HEK293 (cell line): ENCODE results near the gene VANGL1.

Experiments
- CTCF ChIA-PET: fragments of 350-600 bp; formaldehyde crosslinking; extraction: SDS; loops from one replicate; lab custom pipeline; 2021; ENCODE audit warnings: antibody characterized with exemption; lab: Yijun Ruan, JAX
- POLR2A ChIA-PET: fragments of 300-600 bp; formaldehyde crosslinking; extraction: SDS; loops from one replicate; lab custom pipeline; 2020; ENCODE audit warnings: antibody characterized with exemption, inconsistent platforms; lab: Yijun Ruan, JAX
- H3K27ac ChIP-seq: fragments of 200-500 bp; sonication (Bioruptor generic); 2 replicates; pipeline ENCODE4 v1.5.1; 2014; ENCODE audit warnings: low read depth, low read length, control low read depth, inconsistent platforms; ENCODE audit errors: extremely low read depth
- H3K36me3 ChIP-seq, 2 experiments: fragments of 200-500 bp in 1 of 2; sonication (Bioruptor generic) in 1 of 2; 1 replicate in 1 of 2; 2 replicates in 1 of 2; pipeline ENCODE4 v1.5.1; 2014 to 2017; ENCODE audit warnings: inconsistent platforms in 2 of 2, low read length in 2 of 2; ENCODE audit not compliant: control insufficient read depth in 2 of 2, insufficient read depth in 1 of 2
- H3K4me1 ChIP-seq: fragments of 200-500 bp; sonication (Bioruptor generic); 2 replicates; pipeline ENCODE4 v1.5.1; 2014; ENCODE audit warnings: mild to moderate bottlenecking, low read length, inconsistent platforms; ENCODE audit not compliant: control insufficient read depth, insufficient read depth
- H3K4me3 ChIP-seq: 2 replicates; pipeline ENCODE4 v1.5.1; 2011; ENCODE audit warnings: low read depth, mild to moderate bottlenecking, control low read depth, low read length, moderate library complexity
- H3K9me3 ChIP-seq: fragments of 200-500 bp; sonication (Bioruptor generic); 2 replicates; pipeline ENCODE4 v1.5.1; 2014; ENCODE audit warnings: low read depth, low read length, inconsistent platforms; ENCODE audit not compliant: control insufficient read depth, insufficient read depth
- HOXD13 ChIP-seq: sonication (generic); formaldehyde crosslinking; IDR thresholded peaks from 2 replicates; pipeline ENCODE4 v1.8.0; 2022; ENCODE audit warnings: missing genetic modification reagents, borderline replicate concordance
- KLF7 ChIP-seq: fragments of 450-650 bp; formaldehyde crosslinking; IDR thresholded peaks from 2 replicates; pipeline ENCODE4 v1.5.1; 2016; ENCODE audit warnings: missing biosample characterization, missing genetic modification characterization, borderline replicate concordance
- KLF8 ChIP-seq: fragments of 450-650 bp; formaldehyde crosslinking; IDR thresholded peaks from 2 replicates; pipeline ENCODE4 v1.5.1; 2016; ENCODE audit warnings: missing biosample characterization, missing genetic modification characterization
- ZBTB17 ChIP-seq: fragments of 450-650 bp; formaldehyde crosslinking; IDR thresholded peaks from 2 replicates; pipeline ENCODE4 v1.5.1; 2016; ENCODE audit warnings: missing biosample characterization, missing genetic modification characterization
- ZFP69B ChIP-seq: fragments of 450-650 bp; formaldehyde crosslinking; IDR thresholded peaks from 2 replicates; pipeline ENCODE4 v1.5.1; 2016; ENCODE audit warnings: missing biosample characterization, missing genetic modification characterization
- ZNF114 ChIP-seq: fragments of 450-650 bp; formaldehyde crosslinking; IDR thresholded peaks from 2 replicates; pipeline ENCODE4 v1.5.0; 2017; ENCODE audit warnings: missing biosample characterization, missing genetic modification characterization
- ZNF133 ChIP-seq: fragments of 450-650 bp; formaldehyde crosslinking; IDR thresholded peaks from 2 replicates; pipeline ENCODE4 v1.5.1; 2016; ENCODE audit warnings: missing biosample characterization, missing genetic modification characterization
- ZNF174 ChIP-seq: fragments of 450-650 bp; formaldehyde crosslinking; IDR thresholded peaks from 2 replicates; pipeline ENCODE4 v1.5.0; 2017; ENCODE audit warnings: missing biosample characterization, mild to moderate bottlenecking, missing genetic modification characterization
- ZNF211 ChIP-seq: fragments of 450-650 bp; formaldehyde crosslinking; IDR thresholded peaks from 2 replicates; pipeline ENCODE4 v1.5.1; 2016; ENCODE audit warnings: low read depth, missing biosample characterization, missing genetic modification characterization
- ZNF274 ChIP-seq, 2 experiments: fragments of 200-500 bp in 1 of 2; fragments of 450-650 bp in 1 of 2; sonication (Bioruptor generic) in 1 of 2; formaldehyde crosslinking in 1 of 2; IDR thresholded peaks; 2 replicates each; pipeline versions ENCODE4 v1.5.1 to v1.6.1; 2014 to 2016; ENCODE audit warnings: borderline replicate concordance in 1 of 2, inconsistent platforms in 1 of 2, low read length in 1 of 2, missing biosample characterization in 1 of 2, missing genetic modification characterization in 1 of 2
- ZNF561 ChIP-seq: fragments of 450-650 bp; IDR thresholded peaks from 2 replicates; pipeline ENCODE4 v1.5.1; 2018; ENCODE audit warnings: missing biosample characterization, missing genetic modification characterization, borderline replicate concordance
- ZNF623 ChIP-seq: fragments of 450-650 bp; formaldehyde crosslinking; IDR thresholded peaks from 2 replicates; pipeline ENCODE4 v1.5.1; 2016; ENCODE audit warnings: missing biosample characterization, missing genetic modification characterization
- ZNF747 ChIP-seq: fragments of 450-650 bp; formaldehyde crosslinking; IDR thresholded peaks from 2 replicates; pipeline ENCODE4 v1.5.1; 2016; ENCODE audit warnings: missing biosample characterization, missing genetic modification characterization
- ZNF776 ChIP-seq: fragments of 450-650 bp; formaldehyde crosslinking; IDR thresholded peaks from 2 replicates; pipeline ENCODE4 v1.5.0; 2017; ENCODE audit warnings: missing biosample characterization, missing genetic modification characterization, borderline replicate concordance
- TF ChIP-seq, protein P1 (sequence below): fragments of 450-650 bp; formaldehyde crosslinking; IDR thresholded peaks from 2 replicates; pipeline ENCODE4 v1.5.1; 2016; ENCODE audit warnings: missing biosample characterization, missing genetic modification characterization

VANGL1 gene

DNA sequence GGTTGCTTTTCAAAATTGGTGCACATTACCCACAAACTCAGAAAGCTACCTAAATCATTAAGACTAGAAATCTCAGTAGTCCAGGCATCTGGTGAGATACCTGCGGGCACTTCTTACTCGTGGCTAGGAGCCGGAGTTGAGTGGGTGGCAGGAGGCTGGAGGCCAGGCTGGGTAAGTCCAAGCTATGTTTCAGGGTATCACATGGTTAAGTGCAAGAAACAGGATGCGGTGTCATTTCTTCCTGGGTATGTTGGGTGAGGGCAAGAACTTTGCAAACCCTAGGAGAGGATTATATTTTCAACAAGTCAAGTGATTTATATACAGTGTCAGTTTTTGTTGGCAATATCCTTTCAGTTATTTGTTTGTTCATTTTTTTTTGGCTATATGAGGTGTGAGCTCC lies 41.0 kb downstream of the VANGL1 start:
- Histone ChIP-seq H3K9me3 (no peaks in the 10 kb centered on the region), H3K4me3 (no peak overlapping the region), H3K4me1 (no peaks in the 10 kb centered on the region), H3K27ac (no peak overlapping the region)
- POLR2A ChIA-PET: no interaction called here
- TF ChIP-seq, protein P1, sequence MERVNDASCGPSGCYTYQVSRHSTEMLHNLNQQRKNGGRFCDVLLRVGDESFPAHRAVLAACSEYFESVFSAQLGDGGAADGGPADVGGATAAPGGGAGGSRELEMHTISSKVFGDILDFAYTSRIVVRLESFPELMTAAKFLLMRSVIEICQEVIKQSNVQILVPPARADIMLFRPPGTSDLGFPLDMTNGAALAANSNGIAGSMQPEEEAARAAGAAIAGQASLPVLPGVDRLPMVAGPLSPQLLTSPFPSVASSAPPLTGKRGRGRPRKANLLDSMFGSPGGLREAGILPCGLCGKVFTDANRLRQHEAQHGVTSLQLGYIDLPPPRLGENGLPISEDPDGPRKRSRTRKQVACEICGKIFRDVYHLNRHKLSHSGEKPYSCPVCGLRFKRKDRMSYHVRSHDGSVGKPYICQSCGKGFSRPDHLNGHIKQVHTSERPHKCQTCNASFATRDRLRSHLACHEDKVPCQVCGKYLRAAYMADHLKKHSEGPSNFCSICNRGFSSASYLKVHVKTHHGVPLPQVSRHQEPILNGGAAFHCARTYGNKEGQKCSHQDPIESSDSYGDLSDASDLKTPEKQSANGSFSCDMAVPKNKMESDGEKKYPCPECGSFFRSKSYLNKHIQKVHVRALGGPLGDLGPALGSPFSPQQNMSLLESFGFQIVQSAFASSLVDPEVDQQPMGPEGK: no peak
- TF ChIP-seq, all 188 proteins: peak for 0
- peaks cover 3 to 63% of the 10 kb centered on the region in 2 experiments; a peak in 2 of 3 replicates for H3K36me3 ChIP-seq
- CTCF ChIA-PET: interaction anchor here (0.9 to 2.4 kb wide), 2 partner anchors 24 to 33 kb away, joined by 3 to 13 read pairs; no protein-coding TSS in a partner anchor

DNA sequence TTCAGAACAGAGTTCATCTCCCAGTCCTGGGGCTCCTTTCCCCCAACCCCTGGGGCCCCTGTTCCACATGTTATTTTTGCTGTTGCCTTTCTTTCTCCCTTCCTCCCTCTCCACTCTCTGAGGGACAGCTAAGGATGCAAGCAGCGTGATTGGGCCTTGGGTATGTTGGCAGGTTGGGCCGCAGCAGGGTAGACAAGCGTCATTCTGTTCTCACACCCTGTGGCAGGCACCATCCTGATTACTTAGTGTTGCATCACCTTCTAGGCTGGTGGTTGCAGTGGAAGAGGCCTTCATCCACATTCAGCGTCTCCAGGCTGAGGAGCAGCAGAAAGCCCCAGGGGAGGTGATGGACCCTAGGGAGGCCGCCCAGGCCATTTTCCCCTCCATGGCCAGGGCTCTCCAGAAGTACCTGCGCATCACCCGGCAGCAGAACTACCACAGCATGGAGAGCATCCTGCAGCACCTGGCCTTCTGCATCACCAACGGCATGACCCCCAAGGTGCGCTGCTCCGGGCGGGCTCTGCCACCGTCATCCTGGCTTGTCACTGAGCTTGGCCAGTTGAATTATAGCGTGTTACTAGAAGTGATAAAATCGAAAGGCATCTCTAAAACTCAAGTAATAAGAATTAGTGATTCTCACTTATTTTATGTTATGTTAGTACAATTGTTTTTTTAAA lies 43.4 kb downstream of the VANGL1 start:
- CTCF ChIA-PET: interaction anchor here (1.9 kb wide), 1 partner anchor 22 kb away, joined by 9 read pairs; no protein-coding TSS in a partner anchor
- no peaks in the 10 kb centered on the region for H3K4me1 ChIP-seq
- POLR2A ChIA-PET: no interaction called here
- H3K36me3 ChIP-seq: peaks cover 16 to 68% of the 10 kb centered on the region in 2 experiments; a peak in 2 of 3 replicates
- TF ChIP-seq ZNF133 (tag by site-specific recombination) (no peak), ZBTB17 (tag by site-specific recombination) (0 out of 2 replicates have a peak, but pooled peaks have one; percentile 29), ZNF747 (no peak)
- no peak overlapping the region for H3K4me3 ChIP-seq
- no peak overlapping the region for H3K27ac ChIP-seq
- no peaks in the 10 kb centered on the region for H3K9me3 ChIP-seq

DNA sequence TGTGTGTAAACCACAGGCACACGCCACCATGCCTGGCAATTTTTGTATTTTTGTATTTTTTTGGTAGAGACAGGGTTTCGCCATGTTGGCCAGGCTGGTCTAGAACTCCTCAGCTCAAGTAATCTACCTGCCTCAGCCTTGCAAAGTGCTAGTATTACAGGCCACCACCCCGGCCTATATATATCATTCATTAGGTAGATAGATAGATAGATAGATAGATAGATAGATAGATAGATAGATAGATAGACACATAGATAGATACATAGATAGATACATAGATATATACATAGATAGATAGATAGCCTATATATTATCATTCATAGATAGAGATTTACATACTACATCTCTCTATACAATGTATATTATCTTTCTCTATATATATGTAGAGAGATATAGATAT lies 46.0 kb downstream of the VANGL1 start:
- TF ChIP-seq ZNF274 (IDR thresholded peaks at IDR 0.05; ENCODE audit: low read length) (no peak), ZNF274 (tag by site-specific recombination; IDR thresholded peaks at IDR 0.05; ENCODE audit: borderline replicate concordance) (no peak), ZNF114 (tag by site-specific recombination) (no peak), ZNF211 (no peak), ZNF174 (no peak), ZFP69B (tag by site-specific recombination) (no peak), ZNF623 (tag by site-specific recombination) (no peak), ZNF561 (tag by site-specific recombination) (no peak)
- POLR2A ChIA-PET: no interaction called here
- H3K4me1 ChIP-seq: no peaks in the 10 kb centered on the region
- H3K4me3 ChIP-seq: no peak overlapping the region
- CTCF ChIA-PET: interaction anchor here (1.0 kb wide), 1 partner anchor 19 kb away, joined by 4 read pairs; no protein-coding TSS in a partner anchor
- no peaks in the 10 kb centered on the region for H3K9me3 ChIP-seq
- peaks cover 19 to 79% of the 10 kb centered on the region in 2 experiments; a peak in 2 of 3 replicates for H3K36me3 ChIP-seq
- no peak overlapping the region for H3K27ac ChIP-seq

DNA sequence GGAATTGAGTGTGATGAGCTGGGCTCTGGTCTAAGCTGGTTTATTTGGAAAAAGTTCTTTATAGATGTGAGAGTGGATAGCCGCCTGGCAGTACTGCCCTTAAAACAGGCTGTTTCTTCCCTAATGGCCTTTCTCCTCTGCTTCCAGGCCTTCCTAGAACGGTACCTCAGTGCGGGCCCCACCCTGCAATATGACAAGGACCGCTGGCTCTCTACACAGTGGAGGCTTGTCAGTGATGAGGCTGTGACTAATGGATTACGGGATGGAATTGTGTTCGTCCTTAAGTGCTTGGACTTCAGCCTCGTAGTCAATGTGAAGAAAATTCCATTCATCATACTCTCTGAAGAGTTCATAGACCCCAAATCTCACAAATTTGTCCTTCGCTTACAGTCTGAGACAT lies 49.2 kb downstream of the VANGL1 start:
- peaks cover 18 to 55% of the 10 kb centered on the region in 2 experiments; a peak in 2 of 3 replicates for H3K36me3 ChIP-seq
- H3K27ac ChIP-seq: no peak overlapping the region
- no peaks in the 10 kb centered on the region for H3K9me3 ChIP-seq
- TF ChIP-seq KLF7 (tag by site-specific recombination) (no peak), KLF8 (tag by site-specific recombination) (no peak), ZNF561 (tag by site-specific recombination) (no peak), ZNF776 (tag by site-specific recombination) (no peak), HOXD13 (CRISPR knock-in tag) (no peak)
- TF ChIP-seq, all 188 proteins: peak for 0
- Histone ChIP-seq H3K4me1 (no peaks in the 10 kb centered on the region), H3K4me3 (no peak overlapping the region)
- POLR2A ChIA-PET: no interaction called here
- CTCF ChIA-PET: interaction anchor here (1.3 kb wide), 1 partner anchor 16 kb away, joined by 4 read pairs; no protein-coding TSS in a partner anchor
